Prostate gland (tissue), 2 donors: ENCODE results near the gene ENTREP1.

Experiments
- CTCF ChIP-seq, 4 experiments: fragments of 200-600 bp in 2 of 4; fragments of 450-650 bp in 2 of 4; sonication (generic) in 2 of 4; IDR thresholded peaks; 1 replicate in 3 of 4; 2 replicates in 1 of 4; pipeline ENCODE4 v1.5.1; 2016 to 2019; ENCODE audit warnings: antibody characterized with exemption in 4 of 4, mild to moderate bottlenecking in 2 of 4, moderate library complexity in 2 of 4
- POLR2A ChIP-seq: fragments of 450-650 bp; IDR thresholded peaks from one replicate; pipeline ENCODE4 v1.6.1; 2016; ENCODE audit warnings: antibody characterized with exemption, mild to moderate bottlenecking

GRCh38 chr9:69357030-69357775 is 32.2 kb downstream of the ENTREP1 start:
- TF ChIP-seq CTCF (IDR thresholded peaks at IDR 0.05) (no peak), POLR2A (no peak)
